Cardiac muscle cell (in vitro differentiated cells and primary cell): ENCODE data around the gene KAZN. TPM values are rescaled to one million over a fixed set of nuclear protein-coding genes. Genes with fewer than 3 reads are reported as not detected.

Source experiments
- DNase-seq, 2 donors: peaks; one replicate each; pipeline versions ENCODE4 v3.0.0 to v3.0.0-alpha.2; 2010 to 2017; ENCODE audit warnings: low read depth in 1 of 2, low spot score in 1 of 2
- H3K27ac ChIP-seq: fragments of 200-600 bp; sonication (generic); 2 replicates; pipeline ENCODE4 v1.5.1; 2016
- H3K27me3 ChIP-seq: fragments of 200-600 bp; sonication (generic); 2 replicates; pipeline ENCODE4 v1.6.0; 2016; ENCODE audit warnings: control low read depth
- H3K36me3 ChIP-seq: fragments of 200-600 bp; sonication (generic); 2 replicates; pipeline ENCODE4 v1.5.1; 2016; ENCODE audit warnings: control low read depth
- H3K4me1 ChIP-seq: fragments of 200-600 bp; sonication (generic); 2 replicates; pipeline ENCODE4 v1.8.1; 2017; ENCODE audit warnings: low read depth, mild to moderate bottlenecking, mixed run types
- H3K4me3 ChIP-seq: fragments of 200-600 bp; sonication (generic); 2 replicates; pipeline ENCODE4 v1.5.1; 2016; ENCODE audit warnings: mild to moderate bottlenecking
- H3K9me3 ChIP-seq: fragments of 200-600 bp; sonication (generic); 2 replicates; pipeline ENCODE4 v1.5.1; 2017; ENCODE audit warnings: low read depth, mild to moderate bottlenecking, control low read depth
- CTCF ChIP-seq: IDR thresholded peaks from 2 replicates; pipeline ENCODE4 v1.5.1; 2012; ENCODE audit warnings: low read depth, mild to moderate bottlenecking, low read length
- polyA plus RNA-seq: library from polyadenylated mRNA; unstranded; fragments of >200 nt; fragmentation: Nextera tagmentation; extraction: Ambion mirVana; gene quantifications from 2 replicates; pipeline ENCODE4 v1.2.1, GENCODE V29; 2016
- total RNA-seq: library from RNA; depleted of rRNA; stranded (reverse); fragments of >200 nt; gene quantifications from 2 replicates; pipeline ENCODE4 v1.2.3, GENCODE V29; 2016

The KAZN gene
- total and polyA plus RNA-seq, 2 experiments from 2014 or later, result 17.5 to 26.9 TPM

DNA sequence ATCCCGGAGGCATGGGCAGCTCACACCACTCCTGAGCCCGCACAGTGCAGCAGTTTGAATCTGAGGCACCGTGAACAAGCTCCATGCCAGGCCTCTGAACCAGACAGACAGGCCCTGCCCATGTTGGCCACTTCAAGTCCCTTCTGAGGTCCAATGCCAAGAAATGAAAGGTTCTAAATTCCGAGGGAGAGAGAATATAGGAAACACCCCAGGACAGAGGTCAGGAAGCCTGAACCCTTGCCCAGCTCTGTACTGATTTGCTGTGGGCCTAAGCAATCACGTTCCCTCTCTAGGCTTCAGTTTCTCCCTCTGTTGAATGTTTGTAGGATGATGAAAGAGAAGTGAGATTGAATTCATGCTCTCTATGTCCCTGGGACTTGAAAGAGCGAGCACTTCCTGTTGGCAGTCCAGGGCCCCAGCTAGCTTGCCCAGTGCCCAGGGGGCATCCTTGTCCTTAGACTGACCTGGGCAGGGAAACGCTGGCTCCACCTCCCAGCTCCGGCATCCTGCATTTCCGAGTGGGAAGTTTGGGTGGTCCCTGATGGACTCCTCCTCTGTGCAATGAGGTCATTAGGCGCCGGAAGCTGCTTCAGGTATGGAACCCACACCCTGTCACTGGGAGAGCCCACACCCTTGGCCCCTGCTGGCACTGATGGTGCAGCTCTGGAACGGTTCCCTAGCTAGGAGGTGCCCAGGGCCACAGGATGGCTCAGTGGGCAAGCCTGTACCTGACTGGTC lies 312.7 kb downstream of the KAZN start:
- no peak overlapping the region for H3K27ac ChIP-seq
- H3K36me3 ChIP-seq, result no peaks in the 10 kb centered on the region
- no peak for DNase-seq
- no peaks in the 10 kb centered on the region for H3K4me1 ChIP-seq
- H3K9me3 ChIP-seq, result no peaks in the 10 kb centered on the region
- no peak overlapping the region for H3K4me3 ChIP-seq
- H3K27me3 ChIP-seq, result no peaks in the 10 kb centered on the region
- TF ChIP-seq CTCF, result no peak

DNA sequence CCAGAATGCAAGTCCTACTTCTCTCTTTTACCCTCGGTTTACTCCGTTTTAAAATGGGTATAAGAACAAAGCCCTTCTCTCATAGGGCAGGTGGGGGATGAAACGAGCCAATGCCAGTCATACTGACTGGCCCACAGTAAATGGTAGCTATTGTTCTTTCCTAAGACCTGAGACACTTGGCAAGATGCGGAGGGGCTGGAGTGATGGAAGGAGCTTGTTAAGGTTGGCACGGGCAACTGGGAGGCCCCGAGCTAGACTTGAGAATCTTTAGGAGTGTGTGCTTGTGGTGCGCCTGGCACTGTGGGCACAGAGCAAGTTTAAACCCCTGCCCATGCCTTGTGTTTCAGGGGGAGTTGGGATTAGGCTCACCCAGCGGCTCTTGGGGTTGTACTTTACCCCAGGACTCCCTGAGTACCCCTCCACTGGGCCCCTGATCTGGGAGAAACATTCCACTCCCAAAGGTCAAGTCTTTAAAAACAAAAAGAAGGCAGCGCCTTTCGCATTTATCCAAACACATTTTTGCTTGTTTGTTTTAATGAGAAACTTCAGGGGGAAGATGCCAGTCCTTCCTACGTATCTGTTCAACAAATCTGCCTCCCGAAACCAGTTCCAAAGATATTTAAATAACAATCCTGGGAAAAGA lies 314.5 kb downstream of the KAZN start:
- Histone ChIP-seq H3K4me3 (no peak overlapping the region), H3K27ac (no peak overlapping the region), H3K9me3 (no peaks in the 10 kb centered on the region), H3K27me3 (no peaks in the 10 kb centered on the region), H3K4me1 (no peaks in the 10 kb centered on the region), H3K36me3 (no peaks in the 10 kb centered on the region)
- TF ChIP-seq CTCF, result no peak
- DNase-seq, result no peak

DNA sequence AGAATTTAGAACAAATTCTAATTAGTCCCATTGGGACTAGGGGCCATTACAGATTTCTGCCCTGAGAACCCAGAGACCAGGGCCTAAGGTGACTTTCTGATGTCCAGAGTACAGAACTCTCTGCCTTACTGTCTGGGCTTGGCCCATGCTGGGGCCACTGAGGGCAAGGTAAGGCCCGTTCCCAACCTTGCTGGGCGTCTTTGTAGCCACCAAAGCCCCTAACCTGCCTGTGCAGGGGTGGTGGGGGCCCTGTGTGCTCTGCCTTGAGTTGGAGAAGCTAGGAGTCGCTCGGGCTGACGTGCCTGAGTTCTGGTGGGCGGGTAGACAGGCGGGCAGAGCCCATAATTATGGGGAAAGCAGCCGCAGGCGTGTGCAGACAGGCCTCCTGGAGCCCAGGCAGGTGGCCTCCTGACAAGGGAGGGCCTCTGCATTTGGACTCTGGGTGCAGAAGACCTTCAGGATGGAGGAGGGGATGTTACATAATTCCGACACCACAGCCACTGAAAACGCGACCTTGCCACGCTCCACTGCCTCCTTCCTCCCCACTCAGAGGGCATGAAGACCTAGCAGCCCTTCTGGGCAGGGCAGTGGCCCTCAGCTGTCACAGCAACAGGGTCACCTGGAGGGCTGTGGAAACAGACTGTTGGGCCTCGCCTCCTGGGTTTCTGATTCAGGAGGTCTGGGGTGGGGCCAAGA lies 315.1 kb downstream of the KAZN start:
- Histone ChIP-seq H3K27me3 (no peaks in the 10 kb centered on the region), H3K27ac (peak overlapping the region; percentile 14), H3K4me3 (no peak overlapping the region), H3K36me3 (no peaks in the 10 kb centered on the region), H3K4me1 (no peaks in the 10 kb centered on the region), H3K9me3 (no peaks in the 10 kb centered on the region)
- no peak for DNase-seq
- TF ChIP-seq CTCF, result no peak

DNA sequence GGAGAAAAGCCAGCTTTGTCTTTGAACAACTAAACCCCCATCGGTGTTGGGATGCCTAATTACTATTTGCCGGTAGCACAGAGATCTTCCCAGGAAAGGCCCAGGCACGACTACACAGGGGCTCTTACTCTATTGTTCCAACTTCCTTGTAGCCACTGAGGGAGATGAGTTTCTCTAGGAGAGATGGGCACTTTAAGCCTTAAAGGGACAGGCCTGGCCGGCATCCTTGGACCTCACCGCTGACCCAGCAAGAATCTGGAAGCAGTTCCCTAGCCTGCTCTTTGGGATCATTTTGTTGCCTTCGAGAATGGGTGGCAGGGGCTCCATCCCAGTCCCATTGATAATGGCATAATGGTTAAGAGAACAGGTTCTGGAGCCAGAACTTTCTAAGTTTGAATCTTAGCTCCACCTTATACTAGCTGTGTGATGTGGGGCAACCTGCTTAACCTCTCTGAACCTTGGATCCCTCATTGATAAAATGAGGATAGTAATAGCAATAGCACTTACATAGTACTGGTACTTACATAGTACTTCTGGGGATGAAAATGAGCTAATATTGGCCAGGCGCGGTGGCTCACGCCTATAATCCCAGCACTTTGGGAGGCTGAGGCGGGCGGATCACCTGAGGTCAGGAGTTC lies 316.0 kb downstream of the KAZN start:
- no peak for DNase-seq
- Histone ChIP-seq H3K4me3 (no peak overlapping the region), H3K36me3 (no peaks in the 10 kb centered on the region), H3K9me3 (no peaks in the 10 kb centered on the region), H3K27me3 (no peaks in the 10 kb centered on the region), H3K27ac (no peak overlapping the region), H3K4me1 (no peaks in the 10 kb centered on the region)
- TF ChIP-seq CTCF, result no peak

- Histone ChIP-seq H3K27me3 (no peaks in the 10 kb centered on the region), H3K9me3 (no peaks in the 10 kb centered on the region), H3K36me3 (no peaks in the 10 kb centered on the region), H3K4me1 (no peaks in the 10 kb centered on the region), H3K27ac (no peak overlapping the region), H3K4me3 (no peak overlapping the region)
- peak; percentile 94 for TF ChIP-seq CTCF
- DNase-seq, result peak; percentile 47 to 71
These were observed 317.0 kb downstream of the KAZN start for GRCh38 chr1:14915356-14916054.
